K562 (cell line): ENCODE measurements around the gene MPRIP. TPM values are rescaled to one million over a fixed set of nuclear protein-coding genes. Genes with fewer than 3 reads are reported as not detected.

Source experiments
- ARNT ChIP-seq, 2 experiments: fragments of 450-650 bp; IDR thresholded peaks; 2 replicates each; pipeline ENCODE4 v1.6.1; 2016; ENCODE audit warnings: mild to moderate bottlenecking in 1 of 2
- ASH1L ChIP-seq: fragments of 450-650 bp; IDR thresholded peaks from 2 replicates; pipeline ENCODE4 v1.6.1; 2018; ENCODE audit warnings: borderline replicate concordance, mild to moderate bottlenecking, low read depth; ENCODE audit not compliant: partially characterized antibody
- CBX5 ChIP-seq: IDR thresholded peaks from 2 replicates; pipeline ENCODE4 v1.6.1; 2014; ENCODE audit warnings: low read depth, borderline replicate concordance
- FOSL1 ChIP-seq: fragments of 200-800 bp; sonication (Bioruptor generic); conservative IDR thresholded peaks from 2 replicates; pipeline ENCODE4 v1.6.1; 2016; ENCODE audit warnings: missing genetic modification characterization, missing compliant biosample characterization
- HDAC6 ChIP-seq: IDR thresholded peaks from 2 replicates; pipeline ENCODE4 v1.6.1; 2012; ENCODE audit warnings: low read depth, mild to moderate bottlenecking, control low read depth, inconsistent platforms, low read length, moderate library complexity
- HNRNPK ChIP-seq: fragments of 200-400 bp; formaldehyde crosslinking; IDR thresholded peaks from one replicate; pipeline ENCODE4 v1.6.1; 2018; ENCODE audit warnings: mild to moderate bottlenecking, low read depth, low read length; ENCODE audit not compliant: poor library complexity, severe bottlenecking
- MYC ChIP-seq, 2 experiments: fragments of 250-450 bp in 1 of 2; sonication (Bioruptor Pico) in 1 of 2; IDR thresholded peaks; 2 replicates each; pipeline versions ENCODE4 v1.5.1 to v1.6.1; 2012 to 2021; ENCODE audit warnings: low read depth in 2 of 2, borderline replicate concordance in 1 of 2, improper control_type of control experiment in 1 of 2, low read length in 1 of 2, mild to moderate bottlenecking in 1 of 2, moderate library complexity in 1 of 2
- NCOA6 ChIP-seq: fragments of 450-650 bp; IDR thresholded peaks from 2 replicates; pipeline ENCODE4 v1.6.1; 2017; ENCODE audit warnings: mild to moderate bottlenecking
- NFE2 ChIP-seq: IDR thresholded peaks from 2 replicates; pipeline ENCODE4 v1.6.1; 2014; ENCODE audit warnings: antibody characterized with exemption, low read depth
- SNRNP70 ChIP-seq: fragments of 200-400 bp; formaldehyde crosslinking; optimal IDR thresholded peaks from 2 replicates; pipeline ENCODE3; 2017; ENCODE audit warnings: low read depth, low read length
- STAT5B ChIP-seq: fragments of 250-450 bp; sonication (Bioruptor Pico); IDR thresholded peaks from 2 replicates; pipeline ENCODE4 v1.8.0; 2021; ENCODE audit warnings: mild to moderate bottlenecking, inconsistent platforms
- TCF7 ChIP-seq: sonication (generic); IDR thresholded peaks from 2 replicates; pipeline ENCODE4 v1.6.1; 2016; ENCODE audit warnings: antibody characterized with exemption, borderline replicate concordance
- ZNF140 ChIP-seq: fragments of 250-450 bp; sonication (Bioruptor Pico); IDR thresholded peaks from 2 replicates; pipeline ENCODE4 v1.8.0; 2021; ENCODE audit warnings: moderate library complexity, mild to moderate bottlenecking, inconsistent platforms
- ZNF217 ChIP-seq: sonication (generic); formaldehyde crosslinking; IDR thresholded peaks from 2 replicates; pipeline ENCODE4 v1.8.0; 2022; ENCODE audit warnings: mild to moderate bottlenecking, missing genetic modification reagents
- ZNF589 ChIP-seq: fragments of 200-800 bp; sonication (Bioruptor generic); IDR thresholded peaks from 2 replicates; pipeline ENCODE4 v1.6.1; 2016; ENCODE audit warnings: low read depth, missing genetic modification characterization, missing compliant biosample characterization
- ZNF77 ChIP-seq: fragments of 250-450 bp; sonication (Bioruptor Pico); IDR thresholded peaks from 2 replicates; pipeline ENCODE4 v1.5.0; 2020
- polyA plus RNA-seq, 8 experiments: library from polyadenylated mRNA; depleted of rRNA in 4 of 8; stranded (reverse) in 5 of 8; unstranded in 3 of 8; fragments of >200 nt; fragmentation: Nextera tagmentation in 2 of 8; fragmentation: Illumina TruSeq in 1 of 8; extraction: Ambion mirVana in 2 of 8; extraction: Trizol in 1 of 8; gene quantifications; 2 replicates each; pipeline versions ENCODE4 v1.2.1 to v1.2.3, GENCODE V29; 2011 to 2014; ENCODE audit warnings: inconsistent platforms in 1 of 8, missing spikeins in 1 of 8
- total RNA-seq, 7 experiments: library from RNA; depleted of rRNA in 6 of 7; stranded (reverse); fragments of >200 nt in 6 of 7; fragmentation: Illumina TruSeq in 2 of 7; extraction: Trizol in 2 of 7; gene quantifications; 2 replicates each; pipeline versions ENCODE4 v1.2.1 to v1.2.3, GENCODE V29; 2011 to 2021; ENCODE audit warnings: low replicate concordance in 1 of 7
- TF ChIP-seq, protein P1 (sequence below), 2 experiments: fragments of 450-650 bp; conservative IDR thresholded peaks; 2 replicates each; pipeline ENCODE4 v1.6.1; 2017; ENCODE audit warnings: mild to moderate bottlenecking in 2 of 2, moderate library complexity in 2 of 2
- TF ChIP-seq, protein P2 (sequence below), 3 experiments: IDR thresholded peaks in 2 of 3; conservative IDR thresholded peaks in 1 of 3; 2 replicates each; pipeline ENCODE4 v1.5.1; 2011 to 2012; ENCODE audit warnings: low read length in 3 of 3, mild to moderate bottlenecking in 3 of 3, control low read depth in 2 of 3, improper control_type of control experiment in 1 of 3, inconsistent platforms in 1 of 3, low read depth in 1 of 3, mixed read lengths in 1 of 3, moderate library complexity in 1 of 3; ENCODE audit not compliant: insufficient read depth in 2 of 3
- TF ChIP-seq, protein P3 (sequence below): fragments of 450-650 bp; IDR thresholded peaks from 2 replicates; pipeline ENCODE4 v1.6.1; 2018; ENCODE audit warnings: mild to moderate bottlenecking, low read depth; ENCODE audit not compliant: partially characterized antibody
- TF ChIP-seq, protein P4 (sequence below): fragments of 250-450 bp; sonication (Bioruptor Pico); IDR thresholded peaks from 2 replicates; pipeline ENCODE4 v1.5.0; 2021

The MPRIP gene
- total and polyA plus RNA-seq, 9 of the 15 experiments (the other 6 are each of a cell fraction or from before 2014, with no cell fraction given), result 10.0 to 72.6 (median 30.1) TPM

DNA sequence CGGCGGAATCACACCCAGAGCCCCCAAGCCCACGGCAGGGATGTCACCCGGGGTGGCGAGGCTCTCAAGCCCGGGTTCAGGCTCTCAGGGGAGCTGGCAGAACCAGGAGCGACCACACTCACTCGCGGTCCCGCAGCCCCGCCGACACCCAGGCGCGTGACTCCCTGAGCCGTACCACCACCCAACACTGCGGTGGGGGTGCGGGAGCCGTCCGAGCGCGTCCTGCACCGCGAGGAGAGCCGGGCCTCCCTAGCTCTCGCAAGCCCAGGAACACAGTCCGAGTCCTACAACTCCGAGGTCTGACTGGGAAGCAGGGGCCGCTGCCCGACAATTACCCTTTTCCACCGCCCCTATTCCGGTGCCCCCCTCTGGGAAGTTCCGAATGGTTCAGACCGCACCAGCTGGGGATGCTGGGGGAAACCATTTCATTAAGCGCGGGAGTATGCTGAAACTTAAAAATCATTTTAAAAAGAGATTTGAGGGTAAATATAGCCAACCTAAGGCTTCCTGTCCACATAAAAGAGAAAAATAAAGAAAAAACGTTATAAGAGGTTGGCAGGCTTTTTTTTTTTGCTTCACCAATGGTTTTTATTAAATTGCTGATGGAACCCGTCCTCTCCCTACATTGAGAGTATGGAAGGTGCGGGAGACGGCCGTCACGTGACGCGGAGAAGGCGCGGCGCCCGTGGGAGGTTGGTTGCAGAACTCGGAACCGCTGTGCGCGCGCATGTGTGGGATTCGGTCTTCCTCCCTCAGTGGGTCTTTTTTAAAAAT, 195.0 kb downstream of the MPRIP start, which contains the start of gene FLCN (continued):
- TF ChIP-seq, protein P1, sequence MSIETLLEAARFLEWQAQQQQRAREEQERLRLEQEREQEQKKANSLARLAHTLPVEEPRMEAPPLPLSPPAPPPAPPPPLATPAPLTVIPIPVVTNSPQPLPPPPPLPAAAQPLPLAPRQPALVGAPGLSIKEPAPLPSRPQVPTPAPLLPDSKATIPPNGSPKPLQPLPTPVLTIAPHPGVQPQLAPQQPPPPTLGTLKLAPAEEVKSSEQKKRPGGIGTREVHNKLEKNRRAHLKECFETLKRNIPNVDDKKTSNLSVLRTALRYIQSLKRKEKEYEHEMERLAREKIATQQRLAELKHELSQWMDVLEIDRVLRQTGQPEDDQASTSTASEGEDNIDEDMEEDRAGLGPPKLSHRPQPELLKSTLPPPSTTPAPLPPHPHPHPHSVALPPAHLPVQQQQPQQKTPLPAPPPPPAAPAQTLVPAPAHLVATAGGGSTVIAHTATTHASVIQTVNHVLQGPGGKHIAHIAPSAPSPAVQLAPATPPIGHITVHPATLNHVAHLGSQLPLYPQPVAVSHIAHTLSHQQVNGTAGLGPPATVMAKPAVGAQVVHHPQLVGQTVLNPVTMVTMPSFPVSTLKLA (conservative IDR thresholded peaks at IDR 0.05), result peak; percentile 91 to 95
- TF ChIP-seq NFE2, result no peak; the same call in 1 of the 2 replicates
- no peak for TF ChIP-seq TCF7
- no peak for TF ChIP-seq ZNF140 (CRISPR knock-in tag)
- TF ChIP-seq NCOA6, result no peak
- TF ChIP-seq ASH1L, result peak; percentile 88
- no peak; the same call in 1 of the 2 replicates for TF ChIP-seq MYC (IDR thresholded peaks at IDR 0.05; ENCODE audit: low read depth, low read length)
- no peak; the same call in 1 of the 2 replicates for TF ChIP-seq MYC (CRISPR knock-in tag; IDR thresholded peaks at IDR 0.05; ENCODE audit: borderline replicate concordance, low read depth)
- TF ChIP-seq ZNF77 (CRISPR knock-in tag), result no peak
- TF ChIP-seq, protein P2, sequence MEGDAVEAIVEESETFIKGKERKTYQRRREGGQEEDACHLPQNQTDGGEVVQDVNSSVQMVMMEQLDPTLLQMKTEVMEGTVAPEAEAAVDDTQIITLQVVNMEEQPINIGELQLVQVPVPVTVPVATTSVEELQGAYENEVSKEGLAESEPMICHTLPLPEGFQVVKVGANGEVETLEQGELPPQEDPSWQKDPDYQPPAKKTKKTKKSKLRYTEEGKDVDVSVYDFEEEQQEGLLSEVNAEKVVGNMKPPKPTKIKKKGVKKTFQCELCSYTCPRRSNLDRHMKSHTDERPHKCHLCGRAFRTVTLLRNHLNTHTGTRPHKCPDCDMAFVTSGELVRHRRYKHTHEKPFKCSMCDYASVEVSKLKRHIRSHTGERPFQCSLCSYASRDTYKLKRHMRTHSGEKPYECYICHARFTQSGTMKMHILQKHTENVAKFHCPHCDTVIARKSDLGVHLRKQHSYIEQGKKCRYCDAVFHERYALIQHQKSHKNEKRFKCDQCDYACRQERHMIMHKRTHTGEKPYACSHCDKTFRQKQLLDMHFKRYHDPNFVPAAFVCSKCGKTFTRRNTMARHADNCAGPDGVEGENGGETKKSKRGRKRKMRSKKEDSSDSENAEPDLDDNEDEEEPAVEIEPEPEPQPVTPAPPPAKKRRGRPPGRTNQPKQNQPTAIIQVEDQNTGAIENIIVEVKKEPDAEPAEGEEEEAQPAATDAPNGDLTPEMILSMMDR (IDR thresholded peaks at IDR 0.05 in 2 of 3, conservative IDR thresholded peaks at IDR 0.05 in 1 of 3; ENCODE audit: insufficient read depth in 2 of 3, low read depth in 1 of 3, low read length in 3 of 3), result no peak
- TF ChIP-seq, protein P3, sequence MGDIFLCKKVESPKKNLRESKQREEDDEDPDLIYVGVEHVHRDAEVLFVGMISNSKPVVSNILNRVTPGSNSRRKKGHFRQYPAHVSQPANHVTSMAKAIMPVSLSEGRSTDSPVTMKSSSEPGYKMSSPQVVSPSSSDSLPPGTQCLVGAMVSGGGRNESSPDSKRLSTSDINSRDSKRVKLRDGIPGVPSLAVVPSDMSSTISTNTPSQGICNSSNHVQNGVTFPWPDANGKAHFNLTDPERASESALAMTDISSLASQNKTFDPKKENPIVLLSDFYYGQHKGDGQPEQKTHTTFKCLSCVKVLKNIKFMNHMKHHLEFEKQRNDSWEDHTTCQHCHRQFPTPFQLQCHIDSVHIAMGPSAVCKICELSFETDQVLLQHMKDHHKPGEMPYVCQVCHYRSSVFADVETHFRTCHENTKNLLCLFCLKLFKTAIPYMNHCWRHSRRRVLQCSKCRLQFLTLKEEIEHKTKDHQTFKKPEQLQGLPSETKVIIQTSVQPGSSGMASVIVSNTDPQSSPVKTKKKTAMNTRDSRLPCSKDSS, result no peak
- no peak for TF ChIP-seq SNRNP70
- TF ChIP-seq, protein P4, sequence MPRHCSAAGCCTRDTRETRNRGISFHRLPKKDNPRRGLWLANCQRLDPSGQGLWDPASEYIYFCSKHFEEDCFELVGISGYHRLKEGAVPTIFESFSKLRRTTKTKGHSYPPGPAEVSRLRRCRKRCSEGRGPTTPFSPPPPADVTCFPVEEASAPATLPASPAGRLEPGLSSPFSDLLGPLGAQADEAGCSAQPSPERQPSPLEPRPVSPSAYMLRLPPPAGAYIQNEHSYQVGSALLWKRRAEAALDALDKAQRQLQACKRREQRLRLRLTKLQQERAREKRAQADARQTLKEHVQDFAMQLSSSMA (CRISPR knock-in tag), result no peak
- TF ChIP-seq CBX5, result no peak
- 0 out of 2 replicates have a peak, but pooled peaks have one; percentile 33 for TF ChIP-seq FOSL1 (tag)
- TF ChIP-seq ZNF589 (CRISPR knock-in tag), result no peak
- no peak for TF ChIP-seq ZNF217 (CRISPR knock-in tag)
- TF ChIP-seq ARNT (IDR thresholded peaks at IDR 0.05), result 0 out of 4 replicates have a peak, but pooled peaks of 1 of the 2 experiments have one; percentile 14
- TF ChIP-seq HDAC6, result no peak
- TF ChIP-seq HNRNPK, result no peak
- no peak for TF ChIP-seq STAT5B (CRISPR knock-in tag)
